Neural cell (in vitro differentiated cells): Measurements from ENCODE around the gene ADAMTS20. TPM values are rescaled to one million over a fixed set of nuclear protein-coding genes. Genes with fewer than 3 reads are reported as not detected.

Experiments
- H2AFZ ChIP-seq: fragments of 200-600, 300-800 bp; sonication (generic), shearing (Covaris generic); 2 replicates; pipeline ENCODE4 v1.6.0; 2014; ENCODE audit warnings: low read depth, mild to moderate bottlenecking, antibody characterized with exemption, low read length, moderate library complexity
- H3F3A ChIP-seq: fragments of 200-600 bp; shearing (Covaris generic); 2 replicates; pipeline ENCODE4 v1.6.1; 2016; ENCODE audit warnings: mild to moderate bottlenecking, moderate library complexity, mixed read lengths, antibody characterized with exemption, low read length; ENCODE audit not compliant: insufficient read depth, poor library complexity, severe bottlenecking
- H3K27ac ChIP-seq: fragments of 200-600, 300-800 bp; sonication (generic), shearing (Covaris generic); 2 replicates; pipeline ENCODE4 v1.5.1; 2014; ENCODE audit warnings: mild to moderate bottlenecking, low read length, moderate library complexity
- H3K27me3 ChIP-seq: fragments of 300-800, 200-600 bp; sonication (generic), shearing (Covaris generic); 2 replicates; pipeline ENCODE4 v1.6.0; 2014; ENCODE audit warnings: mild to moderate bottlenecking, low read depth, low read length, moderate library complexity; ENCODE audit not compliant: insufficient read depth
- H3K36me3 ChIP-seq: fragments of 300-800, 200-600 bp; sonication (generic), shearing (Covaris generic); 2 replicates; pipeline ENCODE4 v1.5.1; 2014; ENCODE audit warnings: mild to moderate bottlenecking, antibody characterized with exemption, low read length, moderate library complexity; ENCODE audit not compliant: insufficient read depth
- H3K4me2 ChIP-seq: fragments of 300-800, 200-600 bp; sonication (generic), shearing (Covaris generic); 2 replicates; pipeline ENCODE4 v1.6.0; 2014; ENCODE audit warnings: mild to moderate bottlenecking, low read length
- H3K4me3 ChIP-seq: fragments of 300-800, 200-600 bp; sonication (generic), shearing (Covaris generic); 2 replicates; pipeline ENCODE4 v1.5.1; 2014; ENCODE audit warnings: mild to moderate bottlenecking, low read length, moderate library complexity
- H3K79me2 ChIP-seq: fragments of 200-600 bp; shearing (Covaris generic); replicated peaks from 2 replicates; pipeline ENCODE4 v1.6.0; 2014; ENCODE audit warnings: mild to moderate bottlenecking, low read length, moderate library complexity; ENCODE audit not compliant: insufficient read depth
- H3K9ac ChIP-seq: fragments of 300-800, 200-600 bp; sonication (generic), shearing (Covaris generic); 2 replicates; pipeline ENCODE4 v1.6.1; 2016; ENCODE audit warnings: mild to moderate bottlenecking, low read length, mixed read lengths
- H3K9me2 ChIP-seq: fragments of 200-600 bp; shearing (Covaris generic); 2 replicates; pipeline ENCODE4 v1.6.1; 2016; ENCODE audit warnings: mild to moderate bottlenecking, low read length, mixed read lengths; ENCODE audit not compliant: insufficient read depth
- H3K9me3 ChIP-seq: fragments of 200-600, 300-800 bp; sonication (generic), shearing (Covaris generic); 2 replicates; pipeline ENCODE4 v1.6.1; 2016; ENCODE audit warnings: mild to moderate bottlenecking, mixed run types, low read length, moderate library complexity, mixed read lengths
- H4K20me1 ChIP-seq: fragments of 200-600 bp; shearing (Covaris generic); 2 replicates; pipeline ENCODE4 v1.6.1; 2016; ENCODE audit warnings: mild to moderate bottlenecking, mixed run types; ENCODE audit not compliant: insufficient read depth
- CTCF ChIP-seq: fragments of 450-650 bp; IDR thresholded peaks from 2 replicates; pipeline ENCODE4 v1.5.1; 2014; ENCODE audit warnings: antibody characterized with exemption, mild to moderate bottlenecking, moderate library complexity; ENCODE audit not compliant: poor library complexity, severe bottlenecking
- EP300 ChIP-seq: fragments of 450-650 bp; conservative IDR thresholded peaks from 2 replicates; pipeline ENCODE4 v1.6.1; 2014; ENCODE audit warnings: antibody characterized with exemption, mild to moderate bottlenecking, moderate library complexity; ENCODE audit not compliant: poor library complexity, severe bottlenecking
- EZH2 ChIP-seq: fragments of 200-600, 300-800 bp; shearing (Covaris generic), sonication (generic); IDR thresholded peaks from 2 replicates; pipeline ENCODE4 v1.6.1; 2014; ENCODE audit warnings: antibody characterized with exemption, low read length, borderline replicate concordance, mild to moderate bottlenecking; ENCODE audit not compliant: insufficient read depth, poor library complexity, severe bottlenecking
- MXI1 ChIP-seq: fragments of 450-650 bp; conservative IDR thresholded peaks from 2 replicates; pipeline ENCODE4 v1.6.1; 2014; ENCODE audit warnings: antibody characterized with exemption, mild to moderate bottlenecking; ENCODE audit not compliant: poor library complexity, severe bottlenecking
- POLR2AphosphoS5 ChIP-seq: IDR thresholded peaks from 2 replicates; pipeline ENCODE4 v1.6.1; 2012
- RAD21 ChIP-seq: fragments of 450-650 bp; conservative IDR thresholded peaks from 2 replicates; pipeline ENCODE4 v1.6.1; 2014; ENCODE audit warnings: antibody characterized with exemption, mild to moderate bottlenecking, moderate library complexity
- REST ChIP-seq: IDR thresholded peaks from 2 replicates; pipeline ENCODE4 v1.6.1; 2012; ENCODE audit warnings: borderline replicate concordance
- SMC3 ChIP-seq: fragments of 450-650 bp; conservative IDR thresholded peaks from 2 replicates; pipeline ENCODE4 v1.6.1; 2014; ENCODE audit warnings: antibody characterized with exemption, mild to moderate bottlenecking, moderate library complexity; ENCODE audit not compliant: poor library complexity
- TAF1 ChIP-seq: IDR thresholded peaks from 2 replicates; pipeline ENCODE4 v1.6.1; 2012; ENCODE audit warnings: low read depth
- polyA plus RNA-seq: library from polyadenylated mRNA; depleted of rRNA; stranded (reverse); fragments of >200 nt; gene quantifications from 2 replicates; pipeline ENCODE4 v1.2.3, GENCODE V29; 2014

The ADAMTS20 gene
- polyA plus RNA-seq, 1 donor from 2014 or later, result 0.72 TPM

- H3K9ac ChIP-seq, result no peak overlapping the region
- no peak for TF ChIP-seq POLR2AphosphoS5
- TF ChIP-seq RAD21, result no peak
- H2AFZ ChIP-seq, result no peak overlapping the region
- H3K36me3 ChIP-seq, result no peaks in the 10 kb centered on the region
- H3K27me3 ChIP-seq, result no peaks in the 10 kb centered on the region
- no peaks in the 10 kb centered on the region for H4K20me1 ChIP-seq
- H3K27ac ChIP-seq, result no peak overlapping the region
- H3K79me2 ChIP-seq, result no peaks in the 10 kb centered on the region
- H3K4me3 ChIP-seq, result no peak overlapping the region
- no peaks in the 10 kb centered on the region for H3K9me3 ChIP-seq
- H3K9me2 ChIP-seq, result no peaks in the 10 kb centered on the region
- no peaks in the 10 kb centered on the region for H3F3A ChIP-seq
- no peak overlapping the region for H3K4me2 ChIP-seq
These were observed 28.6 kb upstream of the ADAMTS20 start for GRCh38 chr12:43580601-43581000.

GRCh38 chr12:43579206-43579605, 27.2 kb upstream of the ADAMTS20 start:
- TF ChIP-seq MXI1 (no peak), EZH2 (no peak), SMC3 (no peak), EP300 (no peak), POLR2AphosphoS5 (no peak), RAD21 (no peak), TAF1 (no peak), REST (no peak), CTCF (no peak)
- H4K20me1 ChIP-seq, result no peaks in the 10 kb centered on the region
- H3K9me2 ChIP-seq, result no peaks in the 10 kb centered on the region
- no peak overlapping the region for H3K27ac ChIP-seq
- no peak overlapping the region for H3K9ac ChIP-seq
- H3K4me3 ChIP-seq, result no peak overlapping the region
- no peak overlapping the region for H3K4me2 ChIP-seq
- no peaks in the 10 kb centered on the region for H3K27me3 ChIP-seq
- H3K79me2 ChIP-seq, result no peaks in the 10 kb centered on the region
- H3K9me3 ChIP-seq, result no peaks in the 10 kb centered on the region
- no peak overlapping the region for H2AFZ ChIP-seq
- H3K36me3 ChIP-seq, result no peaks in the 10 kb centered on the region
- H3F3A ChIP-seq, result no peaks in the 10 kb centered on the region

- H3K36me3 ChIP-seq, result no peaks in the 10 kb centered on the region
- H4K20me1 ChIP-seq, result no peaks in the 10 kb centered on the region
- H3K4me3 ChIP-seq, result no peak overlapping the region
- no peak overlapping the region for H3K4me2 ChIP-seq
- no peaks in the 10 kb centered on the region for H3K79me2 ChIP-seq
- H3K9me3 ChIP-seq, result no peaks in the 10 kb centered on the region
- H3F3A ChIP-seq, result no peaks in the 10 kb centered on the region
- no peak overlapping the region for H2AFZ ChIP-seq
- no peak overlapping the region for H3K27ac ChIP-seq
- no peak overlapping the region for H3K9ac ChIP-seq
- no peak for TF ChIP-seq MXI1
- TF ChIP-seq POLR2AphosphoS5, result no peak
- TF ChIP-seq TAF1, result no peak
- TF ChIP-seq RAD21, result no peak
- TF ChIP-seq SMC3, result no peak
- no peak for TF ChIP-seq EZH2
- no peak for TF ChIP-seq CTCF
- TF ChIP-seq EP300, result no peak
- no peak for TF ChIP-seq REST
- no peaks in the 10 kb centered on the region for H3K9me2 ChIP-seq
- H3K27me3 ChIP-seq, result no peaks in the 10 kb centered on the region
These were observed 26.8 kb upstream of the ADAMTS20 start for GRCh38 chr12:43578782-43579181.
